HG03135 (cell line): ENCODE measurements around the gene PTHLH.

ENCODE experiments used
- ATAC-seq: cut with Tn5 transposase; IDR thresholded peaks from one replicate; pipeline ENCODE4 v1.9.1; 2021; ENCODE audit warnings: mild to moderate bottlenecking, moderate library complexity; ENCODE audit not compliant: unreplicated experiment

PTHLH gene

GRCh38 chr12:27975222-27976136 is 2.9 kb upstream of the PTHLH start:
- ATAC-seq = no peak

DNA sequence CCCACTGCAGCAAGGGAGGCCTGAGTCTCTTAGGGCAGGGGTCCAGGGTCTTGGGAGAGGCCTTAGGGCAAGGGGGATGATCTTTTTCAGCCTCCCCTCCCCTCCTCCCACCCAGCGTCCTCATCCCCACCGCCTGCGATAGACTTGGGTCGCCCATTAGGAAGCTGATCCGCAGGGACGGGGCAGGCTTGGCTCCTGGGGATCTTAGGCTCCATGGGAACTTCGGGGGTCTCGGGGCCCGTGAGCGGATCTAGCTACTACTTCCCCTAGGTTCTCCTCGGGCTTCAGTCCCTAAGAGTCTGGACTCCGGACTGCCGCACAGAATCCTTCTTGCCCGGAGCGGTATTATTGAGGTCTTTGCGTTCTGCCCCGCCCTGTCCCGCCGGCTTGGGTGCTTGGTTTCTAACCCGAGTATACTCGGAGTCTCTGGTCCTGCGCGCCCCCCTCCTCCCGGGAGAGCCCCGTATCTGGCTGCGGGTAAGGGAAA is 2.2 kb upstream of the PTHLH start:
- no peak for ATAC-seq

- ATAC-seq = no peak
Measured at GRCh38 chr12:27973487-27973890, 956 bp upstream of the PTHLH start.

DNA sequence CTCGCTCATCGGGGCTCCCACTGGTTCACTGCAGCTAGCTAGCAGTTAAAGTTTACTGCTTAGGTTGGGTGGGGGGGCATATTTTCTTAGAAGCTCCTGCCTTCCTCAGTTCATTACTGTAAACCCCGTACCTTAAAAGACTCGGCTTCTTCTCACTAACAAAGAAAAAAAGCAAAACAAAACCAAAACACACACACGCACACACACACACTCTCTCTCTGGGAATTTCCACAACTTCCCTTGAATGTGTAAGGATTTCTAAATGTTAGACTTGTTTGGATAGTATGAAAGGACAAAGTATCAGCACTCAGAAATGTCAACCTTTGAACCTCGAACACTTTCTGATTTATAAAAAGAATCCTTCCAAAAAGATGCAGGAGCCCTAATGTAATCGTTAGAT is 927 bp downstream of the PTHLH start:
- ATAC-seq = no peak

GRCh38 chr12:27971121-27971489 is 1.4 kb downstream of the PTHLH start:
- ATAC-seq = no peak

DNA sequence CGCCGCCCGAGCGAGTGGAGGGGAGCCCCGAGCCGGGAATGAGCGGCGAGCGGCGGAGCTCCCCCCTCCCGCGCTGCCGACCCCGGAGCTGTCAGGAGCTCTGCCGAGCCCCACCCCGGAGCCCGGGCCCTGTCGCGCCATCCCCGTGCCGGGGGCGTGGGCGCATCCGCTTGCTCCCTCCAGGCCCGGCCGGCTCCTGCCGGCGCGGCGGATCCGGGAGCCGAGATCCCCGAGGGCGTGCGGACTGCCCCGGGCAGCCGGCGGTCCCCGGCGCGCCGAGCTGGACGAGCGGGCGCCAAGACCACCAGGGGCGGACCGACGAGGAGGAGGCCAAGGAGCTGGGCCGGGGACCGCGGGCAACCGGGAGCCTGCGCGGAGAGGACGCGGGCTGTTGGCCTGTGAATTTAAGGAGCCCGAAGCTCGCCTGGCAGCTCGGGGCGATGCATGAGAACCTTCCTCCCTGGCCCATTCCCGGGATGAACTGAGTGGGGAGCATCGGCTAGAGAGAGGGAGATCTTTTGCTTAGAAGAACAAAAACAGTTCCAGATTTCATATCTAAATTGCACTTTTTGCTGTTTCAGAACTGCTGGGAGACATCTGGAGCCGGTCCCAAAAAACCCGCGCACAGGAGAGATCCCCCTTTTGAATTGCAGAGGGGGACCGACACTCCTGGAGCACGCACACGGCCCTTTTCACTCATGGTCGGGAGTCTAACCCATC is 2.0 kb downstream of the PTHLH start:
- peak; percentile 22 for ATAC-seq

- peak; percentile 82 for ATAC-seq
Measured at GRCh38 chr12:27969624-27970400, 2.7 kb downstream of the PTHLH start.

DNA sequence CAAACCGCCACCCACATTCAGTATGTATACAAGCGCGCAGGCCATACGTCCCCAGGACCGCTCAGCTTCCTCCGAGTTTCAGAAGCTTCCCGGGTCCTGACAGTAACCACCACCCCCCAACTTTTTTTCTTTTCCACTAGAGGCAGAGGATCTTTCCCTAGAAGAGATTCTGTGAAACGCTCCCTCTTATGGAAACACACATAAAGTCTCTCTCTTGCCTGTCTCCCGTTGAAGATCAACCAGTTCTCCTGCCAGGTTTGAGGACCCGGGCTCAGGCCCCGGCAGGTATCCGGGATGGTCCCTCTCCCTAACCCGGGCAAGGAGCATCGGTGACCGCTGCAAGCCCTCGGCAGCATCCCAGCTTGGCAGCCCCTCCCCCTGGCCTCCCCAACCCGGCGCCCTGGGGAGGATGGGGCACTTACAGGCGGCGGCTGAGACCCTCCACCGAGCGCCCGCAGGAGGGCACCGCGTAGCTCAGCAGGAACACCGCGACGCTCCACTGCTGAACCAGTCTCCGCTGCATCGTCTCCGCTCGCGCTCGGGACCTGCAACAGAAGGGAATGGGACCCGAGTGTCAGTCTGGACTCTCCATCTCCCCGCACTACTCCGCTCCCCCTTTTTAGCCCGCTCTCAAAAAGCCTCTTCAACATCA is 3.4 kb downstream of the PTHLH start:
- ATAC-seq = no peak

- no peak for ATAC-seq
Measured at GRCh38 chr12:27967551-27968054, 4.9 kb downstream of the PTHLH start.

GRCh38 chr12:27966870-27967269 is 5.7 kb downstream of the PTHLH start:
- ATAC-seq = no peak

GRCh38 chr12:27965966-27966365 is 6.6 kb downstream of the PTHLH start:
- ATAC-seq = no peak

DNA sequence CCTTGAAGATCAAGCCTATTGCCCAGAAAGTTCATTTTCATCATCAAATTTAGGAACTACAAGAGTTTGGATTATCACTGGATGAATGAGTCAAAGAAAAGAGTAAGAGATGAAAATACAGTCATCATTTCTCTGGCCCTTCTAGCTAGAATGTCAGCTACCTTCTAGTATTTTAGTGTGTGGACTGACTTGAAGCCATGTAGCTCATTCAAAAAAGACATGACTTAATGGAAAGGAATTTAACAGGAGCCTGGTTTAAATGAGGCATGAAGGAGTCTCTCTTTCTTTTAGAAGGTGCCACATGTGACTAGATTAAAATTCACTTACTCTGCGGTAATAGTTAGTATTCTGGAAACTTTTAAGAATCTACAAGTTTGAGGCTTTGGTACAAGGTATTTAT is 7.1 kb downstream of the PTHLH start:
- ATAC-seq = no peak

GRCh38 chr12:27964123-27964522 is 8.4 kb downstream of the PTHLH start:
- ATAC-seq = no peak

- ATAC-seq = no peak
Measured at GRCh38 chr12:27960821-27961220, 11.7 kb downstream of the PTHLH start.

GRCh38 chr12:27958675-27959074 is 13.9 kb downstream of the PTHLH start:
- no peak for ATAC-seq

DNA sequence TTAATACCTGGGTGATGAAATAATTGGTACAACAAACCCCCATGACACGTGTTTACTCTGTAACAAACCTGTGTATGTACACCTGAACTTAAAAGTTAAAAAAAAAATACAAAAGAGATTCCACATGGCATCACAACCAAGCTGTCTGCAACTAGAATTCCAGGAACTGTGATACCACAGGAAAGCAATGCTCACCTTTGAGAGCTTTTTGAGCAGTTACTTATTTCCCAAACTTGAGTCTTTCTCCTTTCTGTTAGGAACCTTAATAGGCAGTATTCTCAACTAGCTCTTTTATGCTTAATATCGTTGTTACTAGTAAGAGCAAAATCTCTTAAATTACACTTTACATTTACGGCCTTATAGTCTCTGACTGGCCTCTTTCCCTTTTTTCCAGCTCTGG is 15.2 kb downstream of the PTHLH start:
- ATAC-seq = no peak

- ATAC-seq = no peak
Measured at GRCh38 chr12:27953817-27954216, 18.7 kb downstream of the PTHLH start.

DNA sequence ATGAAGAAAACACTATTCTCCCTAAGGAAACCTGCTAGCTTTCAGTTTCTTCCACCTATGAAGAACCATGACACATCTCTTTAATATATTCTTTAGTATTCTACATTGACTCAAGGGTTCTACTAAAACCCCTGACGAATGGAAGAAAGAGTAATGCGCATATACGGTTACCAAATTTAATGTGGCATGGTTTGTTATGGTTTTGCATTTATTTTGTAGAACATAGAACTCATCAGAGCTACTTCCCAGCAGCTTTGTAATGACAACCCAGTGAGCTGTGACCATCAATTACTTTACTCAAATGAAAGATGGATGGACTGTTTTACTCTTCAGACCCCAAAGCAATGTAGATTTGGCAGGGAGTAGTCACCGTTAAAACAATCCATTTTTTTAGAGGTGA is 19.2 kb downstream of the PTHLH start:
- no peak for ATAC-seq

DNA sequence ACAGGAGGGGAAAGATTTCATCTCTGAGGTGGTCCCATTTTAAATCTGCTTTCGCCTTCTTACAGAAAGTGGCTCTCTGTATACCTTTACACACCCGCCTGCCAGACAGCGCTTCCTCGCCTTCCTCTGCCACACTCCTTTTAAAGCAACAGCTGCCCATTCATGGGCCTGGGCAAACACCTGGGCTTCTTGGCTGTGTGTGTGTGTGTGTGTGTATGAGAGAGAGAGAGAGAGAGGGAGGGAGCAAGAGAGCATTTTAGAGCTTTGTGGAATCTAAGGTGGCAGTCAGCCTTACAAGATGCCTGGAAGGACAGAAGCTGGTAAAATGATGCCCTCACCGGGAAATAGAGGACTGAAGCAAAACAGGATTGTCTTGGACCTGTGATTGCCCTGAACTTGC is 20.0 kb downstream of the PTHLH start:
- no peak for ATAC-seq

- ATAC-seq = no peak
Measured at GRCh38 chr12:27951898-27952297, 20.6 kb downstream of the PTHLH start.

GRCh38 chr12:27946421-27946820 is 26.1 kb downstream of the PTHLH start:
- no peak for ATAC-seq
